Peyer's patch (tissue), 4 donors: ENCODE data around the gene HLCS.

Experiments
- CTCF ChIP-seq, 6 experiments: fragments of 450-650 bp in 4 of 6; fragments of 200-600 bp in 2 of 6; sonication (generic) in 1 of 6; IDR thresholded peaks; one replicate each; pipeline ENCODE4 v1.5.1; 2017 to 2019; ENCODE audit warnings: antibody characterized with exemption in 6 of 6, mild to moderate bottlenecking in 3 of 6, moderate library complexity in 1 of 6
- POLR2A ChIP-seq, 2 donors: fragments of 450-650 bp; IDR thresholded peaks; one replicate each; pipeline ENCODE4 v1.5.1; 2017; ENCODE audit warnings: antibody characterized with exemption in 2 of 2, mild to moderate bottlenecking in 2 of 2, moderate library complexity in 2 of 2

GRCh38 chr21:36990508-36991205 is 24.2 kb upstream of the HLCS start:
- TF ChIP-seq POLR2A (IDR thresholded peaks at IDR 0.05) (no peak), CTCF (IDR thresholded peaks at IDR 0.05) (no peak)
